Neural progenitor cell (in vitro differentiated cells): ENCODE measurements around the gene GRIFIN.

Source experiments
- EZH2phosphoT487 ChIP-seq: fragments of 200-600 bp; sonication (generic); IDR thresholded peaks from 2 replicates; pipeline ENCODE4 v1.6.1; 2017; ENCODE audit warnings: antibody characterized with exemption
- TF ChIP-seq, protein P1 (sequence below): fragments of 200-600 bp; sonication (generic); IDR thresholded peaks from 2 replicates; pipeline ENCODE4 v1.5.1; 2017; ENCODE audit warnings: antibody characterized with exemption, mild to moderate bottlenecking

DNA sequence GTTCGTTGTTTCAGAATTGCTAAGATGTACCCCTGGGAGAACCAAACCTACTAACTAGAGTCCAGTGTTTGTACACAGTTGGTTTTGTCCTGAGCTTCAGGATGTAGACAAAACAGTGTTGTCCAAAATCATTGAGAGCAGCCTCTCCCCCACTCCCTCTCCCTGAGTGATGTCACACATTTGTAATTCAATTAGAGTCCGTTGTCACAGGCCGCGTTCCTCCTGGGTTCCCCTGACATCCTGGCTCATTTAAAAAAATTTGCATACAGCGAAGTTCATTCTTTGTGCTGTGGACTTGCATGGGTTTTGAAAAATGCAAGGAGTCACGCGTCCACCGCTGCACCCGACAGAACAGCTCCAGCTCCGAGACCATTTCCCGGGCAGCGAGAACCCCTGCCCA is 10.3 kb downstream of the GRIFIN start:
- TF ChIP-seq, protein P1, sequence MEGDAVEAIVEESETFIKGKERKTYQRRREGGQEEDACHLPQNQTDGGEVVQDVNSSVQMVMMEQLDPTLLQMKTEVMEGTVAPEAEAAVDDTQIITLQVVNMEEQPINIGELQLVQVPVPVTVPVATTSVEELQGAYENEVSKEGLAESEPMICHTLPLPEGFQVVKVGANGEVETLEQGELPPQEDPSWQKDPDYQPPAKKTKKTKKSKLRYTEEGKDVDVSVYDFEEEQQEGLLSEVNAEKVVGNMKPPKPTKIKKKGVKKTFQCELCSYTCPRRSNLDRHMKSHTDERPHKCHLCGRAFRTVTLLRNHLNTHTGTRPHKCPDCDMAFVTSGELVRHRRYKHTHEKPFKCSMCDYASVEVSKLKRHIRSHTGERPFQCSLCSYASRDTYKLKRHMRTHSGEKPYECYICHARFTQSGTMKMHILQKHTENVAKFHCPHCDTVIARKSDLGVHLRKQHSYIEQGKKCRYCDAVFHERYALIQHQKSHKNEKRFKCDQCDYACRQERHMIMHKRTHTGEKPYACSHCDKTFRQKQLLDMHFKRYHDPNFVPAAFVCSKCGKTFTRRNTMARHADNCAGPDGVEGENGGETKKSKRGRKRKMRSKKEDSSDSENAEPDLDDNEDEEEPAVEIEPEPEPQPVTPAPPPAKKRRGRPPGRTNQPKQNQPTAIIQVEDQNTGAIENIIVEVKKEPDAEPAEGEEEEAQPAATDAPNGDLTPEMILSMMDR, result no peak
- TF ChIP-seq EZH2phosphoT487, result no peak
